Caco-2 (cell line): ENCODE data around the gene PLPPR1. TPM values are rescaled to one million over a fixed set of nuclear protein-coding genes. Genes with fewer than 3 reads are reported as not detected.
A peak's percentile ranks its signal among the peaks of the same experiment; 100 is the strongest.

ENCODE experiments used
- Bru-seq: library from RNA; stranded (reverse); fragments of 400-500 nt; gene quantifications from one replicate; lab custom pipeline; 2021; lab: Mats Ljungman, UMichigan
- BruChase-seq, 2 experiments: library from RNA; stranded (reverse); fragments of 400-500 nt; gene quantifications; one replicate each; lab custom pipeline; 2021; lab: Mats Ljungman, UMichigan
- BruUV-seq: library from RNA; stranded (reverse); fragments of 400-500 nt; replicated peaks from 2 replicates; lab custom pipeline; 2021; lab: Mats Ljungman, UMichigan
- CTCF ChIA-PET: fragments of 300-600 bp; sonication (Branson Sonifier 250); formaldehyde crosslinking; loops from one replicate; lab custom pipeline; 2022; ENCODE audit warnings: antibody characterized with exemption; lab: Charles Lee
- POLR2A ChIA-PET: fragments of 300-600 bp; sonication (Branson Sonifier 250); formaldehyde crosslinking; loops from one replicate; lab custom pipeline; 2022; ENCODE audit warnings: antibody characterized with exemption; lab: Charles Lee
- DNase-seq, 2 experiments: peaks; one replicate each; pipeline versions ENCODE4 v3.0.0 to v3.0.0-alpha.2; 2020 to 2022
- H3K27me3 ChIP-seq: replicated peaks from 2 replicates; pipeline ENCODE4 v1.6.0; 2011; ENCODE audit warnings: low read length; ENCODE audit not compliant: control insufficient read depth, insufficient read depth
- H3K36me3 ChIP-seq: 2 replicates; pipeline ENCODE4 v1.5.1; 2011; ENCODE audit warnings: low read length; ENCODE audit not compliant: control insufficient read depth, insufficient read depth
- H3K4me1 ChIP-seq: fragments of 250-450 bp; sonication (Bioruptor Pico); 2 replicates; pipeline ENCODE4 v1.5.1; 2020; ENCODE audit warnings: mild to moderate bottlenecking
- H3K4me3 ChIP-seq: 2 replicates; pipeline ENCODE4 v1.5.1; 2011; ENCODE audit warnings: low read depth, mild to moderate bottlenecking, control low read depth, low read length
- H3K9me3 ChIP-seq: fragments of 250-450 bp; sonication (Bioruptor Pico); 2 replicates; pipeline ENCODE4 v1.5.1; 2020; ENCODE audit warnings: mild to moderate bottlenecking, moderate library complexity
- H3K27ac Mint-ChIP-seq: one replicate; pipeline ENCODE4 v1.8.0; 2022; ENCODE audit warnings: mixed read lengths; ENCODE audit not compliant: unreplicated experiment
- H3K27me3 Mint-ChIP-seq: one replicate; pipeline ENCODE4 v1.8.0; 2022; ENCODE audit warnings: mixed read lengths; ENCODE audit not compliant: insufficient read depth, unreplicated experiment
- H3K36me3 Mint-ChIP-seq: one replicate; pipeline ENCODE4 v1.8.0; 2022; ENCODE audit warnings: mild to moderate bottlenecking, mixed read lengths; ENCODE audit not compliant: insufficient read depth, unreplicated experiment
- H3K4me1 Mint-ChIP-seq: one replicate; pipeline ENCODE4 v1.8.0; 2022; ENCODE audit warnings: low read depth, mixed read lengths; ENCODE audit not compliant: unreplicated experiment
- H3K4me3 Mint-ChIP-seq: one replicate; pipeline ENCODE4 v1.8.0; 2022; ENCODE audit warnings: mild to moderate bottlenecking, moderate library complexity, mixed read lengths; ENCODE audit not compliant: unreplicated experiment
- H3K9me3 Mint-ChIP-seq: one replicate; pipeline ENCODE4 v1.8.0; 2022; ENCODE audit warnings: mixed read lengths; ENCODE audit not compliant: unreplicated experiment
- CTCF ChIP-seq, 2 experiments: fragments of 200-600 bp in 1 of 2; IDR thresholded peaks; 1 replicate in 1 of 2; 2 replicates in 1 of 2; pipeline versions ENCODE4 v1.5.1 to v1.8.0; 2011 to 2022; ENCODE audit warnings: antibody characterized with exemption in 1 of 2, control low read depth in 1 of 2, inconsistent platforms in 1 of 2, low read depth in 1 of 2, low read length in 1 of 2, mild to moderate bottlenecking in 1 of 2, moderate library complexity in 1 of 2; ENCODE audit not compliant: insufficient read depth in 1 of 2, severe bottlenecking in 1 of 2, unreplicated experiment in 1 of 2
- intact Hi-C: fragments of 100-400 bp; cut with micrococcal nuclease; formaldehyde crosslinking; loops from one replicate; pipeline ENCODE4 v1.10.0; 2022; ENCODE audit not compliant: unreplicated experiment
- long read RNA-seq: library from polyadenylated mRNA; stranded (forward); transcript quantifications from one replicate; pipeline ENCODE4 v2.0.0, GENCODE V29; 2022
- total RNA-seq: library from RNA; stranded (reverse); gene quantifications from 2 replicates; pipeline ENCODE4 v1.2.3, GENCODE V29; 2022

The PLPPR1 gene
- total RNA-seq = not detected in 2 replicates
- Bru-seq, nascent RNA = percentile 11 among the genes with signal in this experiment
- BruChase-seq, experiment 1, labeled RNA remaining after a 2-hour chase = percentile 7 among the genes with signal in this experiment
- percentile 4 among the genes with signal in this experiment for BruChase-seq, experiment 2, labeled RNA remaining after a 6-hour chase
- long read RNA-seq = 0 reads

- Mint-ChIP-seq H3K36me3 (no peaks in the 10 kb centered on the region), H3K27me3 (peaks cover 36% of the 10 kb centered on the region), H3K9me3 (no peaks in the 10 kb centered on the region), H3K4me3 (peak within 1 kb of the TSS; percentile 84), H3K4me1 (peaks cover 6% of the 10 kb centered on the region), H3K27ac (no peak within 1 kb of the TSS)
- Histone ChIP-seq H3K9me3 (no peaks in the 10 kb centered on the region), H3K27me3 (peaks cover 3% of the 10 kb centered on the region), H3K4me1 (0 out of 2 replicates have a peak, but pooled peaks cover 3% of the 10 kb centered on the region), H3K36me3 (no peaks in the 10 kb centered on the region), H3K4me3 (peak within 1 kb of the TSS; percentile 41)
- BruUV-seq = no TSS peak
- intact Hi-C loops = loop anchor here (1.0 to 5.0 kb wide), 3 partner anchors 89 to 426 kb away; no protein-coding TSS in a partner anchor
- no peak for TF ChIP-seq CTCF (IDR thresholded peaks at IDR 0.05; ENCODE audit: insufficient read depth in 1 of 2, low read depth in 1 of 2, low read length in 1 of 2, severe bottlenecking in 1 of 2, unreplicated experiment in 1 of 2)
- peak; percentile 59 to 81 for DNase-seq
- CTCF ChIA-PET = interaction anchor here (1.0 kb wide), 1 partner anchor 283 kb away, joined by 3 read pairs; no protein-coding TSS in a partner anchor
- POLR2A ChIA-PET = no interaction called here
These were observed at the start of gene PLPPR1 for GRCh38 chr9:101028346-101029314. PLPPR1 (plus strand) TSS chr9:101028727.

- Mint-ChIP-seq H3K4me1 (no peaks in the 10 kb centered on the region), H3K4me3 (no peak overlapping the region), H3K27me3 (no peaks in the 10 kb centered on the region), H3K9me3 (no peaks in the 10 kb centered on the region), H3K36me3 (no peaks in the 10 kb centered on the region), H3K27ac (no peak overlapping the region)
- intact Hi-C loops = no loop called here
- TF ChIP-seq CTCF (IDR thresholded peaks at IDR 0.05; ENCODE audit: insufficient read depth in 1 of 2, low read depth in 1 of 2, low read length in 1 of 2, severe bottlenecking in 1 of 2, unreplicated experiment in 1 of 2) = no peak
- H3K4me1 ChIP-seq = 0 out of 2 replicates have a peak, but pooled peaks cover 5% of the 10 kb centered on the region
- no peaks in the 10 kb centered on the region for H3K9me3 ChIP-seq
- no peak overlapping the region for H3K4me3 ChIP-seq
- H3K27me3 ChIP-seq = no peaks in the 10 kb centered on the region
- H3K36me3 ChIP-seq = no peaks in the 10 kb centered on the region
- no TSS peak for BruUV-seq
- CTCF ChIA-PET = no interaction called here
- DNase-seq = no peak
- POLR2A ChIA-PET = no interaction called here
These were observed 38.8 kb upstream of the PLPPR1 start for GRCh38 chr9:100989731-100990130.
